GM12874 (cell line): Measurements from ENCODE around the gene F7.

ENCODE experiments used
- TF ChIP-seq, protein P1 (sequence below): IDR thresholded peaks from 2 replicates; pipeline ENCODE4 v1.5.1; 2011; ENCODE audit warnings: low read depth, mild to moderate bottlenecking, control low read depth, low read length, moderate library complexity; ENCODE audit not compliant: insufficient read depth

The F7 gene

DNA sequence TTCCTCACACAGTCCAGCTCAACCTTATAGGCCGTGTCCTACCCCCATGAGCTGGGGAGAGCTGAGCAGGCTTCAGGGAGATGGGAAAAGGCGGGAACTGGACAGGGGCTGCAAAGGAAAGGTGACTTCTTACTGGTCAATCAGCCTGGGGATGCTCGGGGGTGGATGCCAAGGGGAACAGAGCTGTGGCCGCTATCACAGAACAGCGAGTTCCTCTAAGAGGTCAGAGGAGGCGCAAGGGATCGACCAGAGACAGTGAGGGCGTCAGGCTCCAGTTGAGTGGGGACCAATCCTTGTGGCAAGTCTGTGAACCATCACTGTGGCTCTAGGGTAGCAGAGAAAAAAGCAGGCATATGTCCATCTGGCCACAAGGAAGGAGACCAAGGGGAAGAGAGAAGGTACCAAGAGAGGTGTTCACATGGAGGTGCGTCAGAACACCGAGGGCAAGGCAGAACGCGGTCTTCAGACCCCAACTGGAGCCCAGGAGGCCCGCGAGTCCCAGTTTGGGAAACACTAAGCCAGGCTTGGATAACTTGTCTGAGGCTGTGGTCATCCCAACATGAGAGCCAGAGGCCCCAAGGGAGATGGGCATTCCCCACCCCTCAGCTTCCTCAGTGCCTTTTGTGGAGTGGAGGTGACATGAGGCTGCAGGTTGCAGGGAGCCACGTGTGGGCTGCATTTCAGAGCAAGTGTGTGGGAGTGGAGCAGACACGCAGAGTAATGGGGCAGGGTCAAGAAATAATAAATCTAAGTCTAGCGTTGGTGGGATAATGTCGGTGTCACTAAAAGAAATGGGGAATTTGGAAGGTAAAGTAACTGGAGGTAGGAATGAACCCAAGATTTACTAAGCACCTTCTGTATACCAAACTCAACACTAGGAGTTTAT is 20.9 kb downstream of the F7 start:
- TF ChIP-seq, protein P1, sequence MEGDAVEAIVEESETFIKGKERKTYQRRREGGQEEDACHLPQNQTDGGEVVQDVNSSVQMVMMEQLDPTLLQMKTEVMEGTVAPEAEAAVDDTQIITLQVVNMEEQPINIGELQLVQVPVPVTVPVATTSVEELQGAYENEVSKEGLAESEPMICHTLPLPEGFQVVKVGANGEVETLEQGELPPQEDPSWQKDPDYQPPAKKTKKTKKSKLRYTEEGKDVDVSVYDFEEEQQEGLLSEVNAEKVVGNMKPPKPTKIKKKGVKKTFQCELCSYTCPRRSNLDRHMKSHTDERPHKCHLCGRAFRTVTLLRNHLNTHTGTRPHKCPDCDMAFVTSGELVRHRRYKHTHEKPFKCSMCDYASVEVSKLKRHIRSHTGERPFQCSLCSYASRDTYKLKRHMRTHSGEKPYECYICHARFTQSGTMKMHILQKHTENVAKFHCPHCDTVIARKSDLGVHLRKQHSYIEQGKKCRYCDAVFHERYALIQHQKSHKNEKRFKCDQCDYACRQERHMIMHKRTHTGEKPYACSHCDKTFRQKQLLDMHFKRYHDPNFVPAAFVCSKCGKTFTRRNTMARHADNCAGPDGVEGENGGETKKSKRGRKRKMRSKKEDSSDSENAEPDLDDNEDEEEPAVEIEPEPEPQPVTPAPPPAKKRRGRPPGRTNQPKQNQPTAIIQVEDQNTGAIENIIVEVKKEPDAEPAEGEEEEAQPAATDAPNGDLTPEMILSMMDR, result no peak

DNA sequence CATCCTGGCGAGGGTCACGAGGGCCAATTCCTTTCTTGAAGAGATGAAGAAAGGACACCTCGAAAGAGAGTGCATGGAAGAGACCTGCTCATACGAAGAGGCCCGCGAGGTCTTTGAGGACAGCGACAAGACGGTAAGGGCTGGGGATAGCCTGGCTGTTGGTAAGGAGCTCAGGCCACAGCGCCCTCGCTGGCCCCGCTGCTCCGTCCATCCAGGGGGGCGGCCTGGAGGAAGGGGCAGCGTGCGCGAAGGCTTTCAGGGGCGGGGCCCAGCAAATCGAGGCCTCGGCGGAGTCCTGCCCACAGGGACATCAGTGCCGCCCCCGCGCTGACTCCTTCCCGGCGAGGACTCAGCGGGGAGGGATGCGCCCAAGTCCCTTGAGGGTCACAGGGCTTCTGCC is 23.9 kb downstream of the F7 start:
- TF ChIP-seq, protein P1, result no peak

DNA sequence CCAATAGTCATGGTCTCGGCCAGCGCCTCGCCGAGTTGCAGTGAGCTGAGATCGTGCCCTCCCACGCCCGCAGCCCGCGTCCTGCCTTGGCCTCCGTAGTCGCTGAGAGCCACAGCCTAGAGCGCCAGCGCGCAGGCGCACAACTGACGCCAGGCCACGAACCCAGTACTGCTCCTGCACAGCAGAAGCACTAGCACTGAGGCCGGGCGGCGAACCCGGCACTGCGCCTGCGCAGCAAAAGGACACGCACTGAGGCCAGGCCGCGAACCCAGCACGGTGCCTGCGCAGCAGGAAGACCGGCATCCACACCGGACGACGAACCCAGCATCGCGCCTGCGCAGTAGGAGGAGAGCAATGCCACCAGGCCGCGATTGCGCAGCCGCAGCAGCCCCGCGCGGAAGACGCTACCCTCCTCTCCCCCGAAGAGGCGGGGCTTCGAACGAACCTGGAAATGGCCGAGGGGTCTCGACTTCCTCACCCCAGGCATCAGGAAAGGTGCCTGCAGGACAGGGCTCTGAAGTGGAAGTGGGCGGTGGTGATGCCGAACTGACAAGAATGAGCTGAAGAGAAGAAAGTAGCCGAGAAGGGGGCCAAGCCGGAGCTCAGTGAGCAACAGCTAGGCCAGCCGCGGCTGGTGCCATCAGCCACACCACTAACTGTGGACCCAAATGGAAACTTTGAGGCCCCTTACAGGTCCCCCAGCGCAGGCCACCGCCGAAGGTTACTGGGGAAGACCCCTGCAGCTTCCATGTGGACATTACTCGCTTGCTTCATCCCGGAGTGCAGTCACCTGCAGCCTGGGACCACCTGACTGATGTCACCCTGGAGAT is 24.5 kb downstream of the F7 start:
- TF ChIP-seq, protein P1, result no peak

DNA sequence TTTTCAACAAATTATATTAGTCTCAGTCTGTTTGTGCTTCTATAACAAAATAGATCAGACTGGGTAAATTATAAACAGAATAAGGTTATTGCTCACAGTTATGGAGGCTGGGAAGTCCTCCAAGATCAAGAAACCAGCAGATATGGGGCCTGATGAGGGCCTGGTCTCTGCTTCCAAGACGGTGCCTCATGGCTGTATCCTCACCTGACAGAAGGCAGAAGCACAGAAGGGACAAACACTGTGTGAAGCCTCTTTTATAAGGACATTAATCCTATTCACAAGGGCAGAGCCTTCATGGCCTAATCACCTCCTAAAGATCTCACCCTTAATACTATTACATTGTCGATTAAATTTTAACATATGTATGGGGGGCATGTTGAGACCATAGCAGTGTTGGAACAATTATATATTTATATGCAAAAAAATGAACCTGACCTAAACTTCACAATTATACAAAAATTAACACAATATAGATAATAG is 29.7 kb downstream of the F7 start:
- TF ChIP-seq, protein P1, result no peak

DNA sequence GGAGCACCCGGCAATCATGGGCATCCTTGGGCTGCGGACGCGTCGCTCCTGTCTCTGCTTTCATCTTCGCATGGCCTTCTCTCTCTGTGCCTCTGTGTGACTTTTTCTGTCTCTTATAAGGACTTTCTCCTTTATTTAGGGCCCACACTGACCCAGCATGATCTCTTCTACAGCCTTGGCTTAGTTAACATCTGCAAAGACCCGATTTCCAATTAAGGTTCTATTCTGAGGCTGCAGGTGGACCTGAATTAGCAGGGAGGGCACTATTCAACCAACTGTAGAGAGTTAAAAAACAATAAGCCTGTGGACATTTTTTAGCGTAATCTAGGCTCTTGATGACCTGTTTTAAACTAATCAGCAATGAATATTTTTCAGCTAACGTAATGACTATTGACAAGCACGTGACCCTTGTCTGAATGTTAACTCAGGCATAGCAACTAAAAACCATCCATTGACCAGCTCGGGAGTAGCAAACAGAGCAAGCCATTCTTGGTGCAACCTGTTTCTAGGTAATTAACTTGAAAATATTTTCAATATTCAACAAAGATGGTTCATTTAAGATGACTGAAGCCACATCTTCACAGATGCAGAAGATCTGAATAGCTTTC is 32.2 kb downstream of the F7 start:
- TF ChIP-seq, protein P1, result no peak

DNA sequence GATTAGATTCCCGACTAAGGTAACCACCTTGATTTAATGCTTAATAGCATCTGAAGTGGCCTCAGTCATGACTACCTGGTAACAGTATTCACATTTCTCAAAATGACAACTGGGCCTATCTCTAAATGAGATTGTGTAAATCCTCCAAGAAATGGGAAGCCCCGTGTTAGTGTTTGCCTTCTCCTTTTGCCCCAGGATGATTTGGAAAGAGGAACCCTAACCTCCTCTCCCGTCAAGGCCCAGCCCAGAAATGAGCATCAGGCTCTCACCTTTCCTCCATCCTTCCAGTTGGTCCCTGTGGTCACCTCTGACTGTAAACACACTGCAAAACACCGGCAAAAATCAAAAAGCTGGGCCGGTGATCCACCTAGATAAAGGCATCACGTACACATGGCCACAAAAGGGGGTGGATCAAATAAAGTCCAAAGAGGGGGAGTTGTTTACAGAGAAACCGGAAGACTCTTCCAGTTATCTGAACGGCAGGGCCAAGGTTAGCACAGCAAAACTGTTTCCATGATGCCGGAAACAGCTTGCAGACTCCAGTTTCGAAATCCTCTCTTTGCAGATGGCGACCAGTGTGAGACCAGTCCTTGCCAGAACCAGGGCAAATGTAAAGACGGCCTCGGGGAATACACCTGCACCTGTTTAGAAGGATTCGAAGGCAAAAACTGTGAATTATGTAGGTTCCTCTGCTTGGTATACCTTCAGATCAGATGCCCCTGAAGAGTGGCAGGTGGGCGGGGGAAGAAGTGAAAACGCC is 33.4 kb downstream of the F7 start:
- TF ChIP-seq, protein P1, result no peak
